T1000 (cell line): Measurements from ENCODE around the gene SERINC5.

ENCODE experiments used
- DNase-seq: peaks from one replicate; lab custom pipeline; 2025; ENCODE audit warnings: mixed read lengths; lab: John Stamatoyannopoulos, UW

The SERINC5 gene

DNA sequence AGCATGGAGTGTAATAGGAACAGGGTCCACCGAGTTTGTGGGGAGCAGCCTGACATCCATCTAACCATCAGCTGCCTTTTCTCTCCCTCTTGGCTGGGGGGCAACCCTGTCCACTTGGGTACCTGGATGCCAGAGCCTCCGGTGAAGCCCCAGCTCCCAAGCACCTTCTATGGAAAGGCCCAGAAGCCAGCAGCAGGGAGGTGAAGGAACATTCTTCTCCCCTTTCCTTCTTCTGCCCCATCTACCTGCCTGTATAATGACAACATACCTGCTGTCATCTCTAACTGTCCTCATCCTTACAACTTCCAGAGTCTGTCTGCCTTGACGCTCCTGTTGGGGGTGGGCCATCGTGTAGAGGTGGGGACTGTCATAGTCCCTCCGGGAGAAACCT, 187.6 kb downstream of the SERINC5 start:
- no peak for DNase-seq

DNA sequence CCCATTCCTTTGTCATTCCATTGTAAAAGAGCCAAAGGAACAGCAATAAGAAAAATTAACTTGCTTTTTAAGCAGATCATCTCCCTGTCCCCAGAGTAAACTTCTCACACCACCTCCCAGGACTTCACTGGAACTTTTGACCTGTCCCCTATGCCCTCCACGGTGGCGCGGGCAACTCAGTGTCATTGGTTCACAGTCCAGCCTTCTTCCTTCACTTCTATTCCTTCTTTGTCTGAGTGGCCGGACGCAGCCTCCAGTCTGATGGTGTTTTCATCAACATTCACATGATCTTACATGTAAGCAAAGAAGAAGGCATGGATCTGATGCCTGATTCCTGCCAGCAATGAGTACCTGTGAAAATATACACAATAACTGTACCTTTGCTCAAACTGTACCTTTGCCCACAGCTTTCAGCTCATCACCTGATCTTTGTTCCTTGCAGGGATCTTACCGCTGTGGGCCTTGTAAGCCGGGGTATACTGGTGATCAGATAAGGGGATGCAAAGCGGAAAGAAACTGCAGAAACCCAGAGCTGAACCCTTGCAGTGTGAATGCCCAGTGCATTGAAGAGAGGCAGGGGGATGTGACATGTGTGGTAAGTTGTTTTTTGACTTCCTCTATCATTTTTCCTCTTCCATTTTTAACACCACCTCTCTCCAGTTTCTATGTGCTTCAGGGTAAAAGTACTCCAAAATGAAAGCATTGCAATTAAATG, 188.2 kb downstream of the SERINC5 start:
- DNase-seq = no peak

GRCh38 chr5:80067016-80067415, 188.8 kb downstream of the SERINC5 start:
- DNase-seq = no peak

GRCh38 chr5:80064124-80064523, 191.7 kb downstream of the SERINC5 start:
- DNase-seq = no peak
